DOHH2 (cell line): ENCODE data around the gene SPART.

ENCODE experiments used
- H3F3A ChIP-seq: fragments of 200-600 bp; sonication (generic), shearing (Covaris generic); 2 replicates; pipeline ENCODE4 v1.6.0; 2016; ENCODE audit warnings: antibody characterized with exemption, mild to moderate bottlenecking; ENCODE audit not compliant: control insufficient read depth, insufficient read depth
- H3K27ac ChIP-seq: fragments of 200-600 bp; sonication (generic); 2 replicates; pipeline ENCODE4 v1.5.1; 2014; ENCODE audit warnings: low read depth, mild to moderate bottlenecking, low read length, moderate library complexity
- H3K27me3 ChIP-seq: fragments of 200-600 bp; sonication (generic); 2 replicates; pipeline ENCODE4 v1.6.1; 2014; ENCODE audit warnings: mild to moderate bottlenecking, low read length, mixed read lengths; ENCODE audit not compliant: control insufficient read depth
- H3K36me3 ChIP-seq: fragments of 200-600 bp; sonication (generic); 2 replicates; pipeline ENCODE4 v1.6.1; 2014; ENCODE audit warnings: mild to moderate bottlenecking, low read length, moderate library complexity, mixed read lengths; ENCODE audit not compliant: control insufficient read depth
- H3K4me1 ChIP-seq: fragments of 200-600 bp; sonication (generic); 2 replicates; pipeline ENCODE4 v1.6.1; 2014; ENCODE audit warnings: mild to moderate bottlenecking, low read length, mixed read lengths; ENCODE audit not compliant: control insufficient read depth
- H3K4me2 ChIP-seq: fragments of 200-600 bp; sonication (generic); 2 replicates; pipeline ENCODE4 v1.6.0; 2014; ENCODE audit warnings: mild to moderate bottlenecking, low read length, moderate library complexity
- H3K4me3 ChIP-seq: fragments of 200-600 bp; sonication (generic); 2 replicates; pipeline ENCODE4 v1.5.1; 2014; ENCODE audit warnings: mild to moderate bottlenecking, low read length, mixed read lengths
- H3K79me2 ChIP-seq: fragments of 200-600 bp; sonication (generic); 2 replicates; pipeline ENCODE4 v1.6.1; 2014; ENCODE audit warnings: mild to moderate bottlenecking, low read length, mixed read lengths; ENCODE audit not compliant: control insufficient read depth
- H3K9me2 ChIP-seq: fragments of 200-600 bp; sonication (generic); replicated peaks from 2 replicates; pipeline ENCODE4 v1.6.1; 2014; ENCODE audit warnings: mild to moderate bottlenecking, low read length, mixed read lengths; ENCODE audit not compliant: control insufficient read depth
- H3K9me3 ChIP-seq: fragments of 200-600 bp; sonication (generic); 2 replicates; pipeline ENCODE4 v1.6.1; 2014; ENCODE audit warnings: antibody characterized with exemption, low read length, mixed read lengths; ENCODE audit not compliant: control insufficient read depth, insufficient read depth
- H4K20me1 ChIP-seq: fragments of 200-600 bp; sonication (generic); 2 replicates; pipeline ENCODE4 v1.6.0; 2014; ENCODE audit warnings: low read depth, mild to moderate bottlenecking, antibody characterized with exemption, low read length, moderate library complexity; ENCODE audit not compliant: control insufficient read depth, insufficient read depth
- CTCF ChIP-seq: fragments of 200-600 bp; sonication (generic); IDR thresholded peaks from one replicate; pipeline ENCODE4 v1.5.1; 2014; ENCODE audit warnings: antibody characterized with exemption, mild to moderate bottlenecking, low read depth, low read length; ENCODE audit not compliant: poor library complexity, severe bottlenecking
- EZH2phosphoT487 ChIP-seq: fragments of 200-600 bp; sonication (generic); IDR thresholded peaks from 2 replicates; pipeline ENCODE4 v1.6.1; 2017; ENCODE audit warnings: borderline replicate concordance, mild to moderate bottlenecking, antibody characterized with exemption, low read length, moderate library complexity, mixed read lengths

The SPART gene

GRCh38 chr13:36366031-36366430 is 19.8 kb upstream of the SPART start:
- no peak overlapping the region for H3K27ac ChIP-seq
- H3K36me3 ChIP-seq, result no peaks in the 10 kb centered on the region
- no peaks in the 10 kb centered on the region for H3K79me2 ChIP-seq
- TF ChIP-seq EZH2phosphoT487 (no peak), CTCF (no peak)
- H3K9me2 ChIP-seq, result no peaks in the 10 kb centered on the region
- H4K20me1 ChIP-seq, result no peaks in the 10 kb centered on the region
- H3K4me2 ChIP-seq, result no peak overlapping the region
- H3F3A ChIP-seq, result no peaks in the 10 kb centered on the region
- no peaks in the 10 kb centered on the region for H3K27me3 ChIP-seq
- H3K4me1 ChIP-seq, result no peaks in the 10 kb centered on the region
- no peaks in the 10 kb centered on the region for H3K9me3 ChIP-seq
- no peak overlapping the region for H3K4me3 ChIP-seq

GRCh38 chr13:36363366-36363863 is 17.2 kb upstream of the SPART start:
- no peaks in the 10 kb centered on the region for H3K36me3 ChIP-seq
- H3K27ac ChIP-seq, result no peak overlapping the region
- H3K79me2 ChIP-seq, result no peaks in the 10 kb centered on the region
- H3K9me3 ChIP-seq, result no peaks in the 10 kb centered on the region
- H3F3A ChIP-seq, result no peaks in the 10 kb centered on the region
- no peak for TF ChIP-seq CTCF
- TF ChIP-seq EZH2phosphoT487, result no peak
- H3K4me1 ChIP-seq, result no peaks in the 10 kb centered on the region
- H3K4me2 ChIP-seq, result no peak overlapping the region
- H3K4me3 ChIP-seq, result no peak overlapping the region
- H3K9me2 ChIP-seq, result no peaks in the 10 kb centered on the region
- no peaks in the 10 kb centered on the region for H3K27me3 ChIP-seq
- no peaks in the 10 kb centered on the region for H4K20me1 ChIP-seq

- no peak overlapping the region for H3K4me3 ChIP-seq
- H3K27me3 ChIP-seq, result no peaks in the 10 kb centered on the region
- H3F3A ChIP-seq, result no peaks in the 10 kb centered on the region
- TF ChIP-seq CTCF (no peak), EZH2phosphoT487 (no peak)
- no peaks in the 10 kb centered on the region for H3K9me3 ChIP-seq
- no peaks in the 10 kb centered on the region for H4K20me1 ChIP-seq
- no peaks in the 10 kb centered on the region for H3K4me1 ChIP-seq
- H3K9me2 ChIP-seq, result no peaks in the 10 kb centered on the region
- no peak overlapping the region for H3K27ac ChIP-seq
- no peak overlapping the region for H3K4me2 ChIP-seq
- H3K36me3 ChIP-seq, result no peaks in the 10 kb centered on the region
- no peaks in the 10 kb centered on the region for H3K79me2 ChIP-seq
Observed at GRCh38 chr13:36362914-36363313, 16.7 kb upstream of the SPART start.
